NCI-H187 treated with DMSO at 0.1 percent for 48 hours (cell line): Measurements from ENCODE around the gene NRP1.
"Not testable (repeated sequence)": the region's sequence is repeated elsewhere in the genome, so short reads cannot be mapped to it uniquely, and the experiment has no call there.

ENCODE experiments used
- DNase-seq: peaks from one replicate; lab custom pipeline; 2025; lab: John Stamatoyannopoulos, UW

Gene NRP1

GRCh38 chr10:33150146-33150545 is 184.3 kb downstream of the NRP1 start:
- DNase-seq: no peak

GRCh38 chr10:33147013-33147310 is 187.5 kb downstream of the NRP1 start:
- DNase-seq: no peak

GRCh38 chr10:33146189-33147012 is 188.1 kb downstream of the NRP1 start:
- no peak for DNase-seq

DNA sequence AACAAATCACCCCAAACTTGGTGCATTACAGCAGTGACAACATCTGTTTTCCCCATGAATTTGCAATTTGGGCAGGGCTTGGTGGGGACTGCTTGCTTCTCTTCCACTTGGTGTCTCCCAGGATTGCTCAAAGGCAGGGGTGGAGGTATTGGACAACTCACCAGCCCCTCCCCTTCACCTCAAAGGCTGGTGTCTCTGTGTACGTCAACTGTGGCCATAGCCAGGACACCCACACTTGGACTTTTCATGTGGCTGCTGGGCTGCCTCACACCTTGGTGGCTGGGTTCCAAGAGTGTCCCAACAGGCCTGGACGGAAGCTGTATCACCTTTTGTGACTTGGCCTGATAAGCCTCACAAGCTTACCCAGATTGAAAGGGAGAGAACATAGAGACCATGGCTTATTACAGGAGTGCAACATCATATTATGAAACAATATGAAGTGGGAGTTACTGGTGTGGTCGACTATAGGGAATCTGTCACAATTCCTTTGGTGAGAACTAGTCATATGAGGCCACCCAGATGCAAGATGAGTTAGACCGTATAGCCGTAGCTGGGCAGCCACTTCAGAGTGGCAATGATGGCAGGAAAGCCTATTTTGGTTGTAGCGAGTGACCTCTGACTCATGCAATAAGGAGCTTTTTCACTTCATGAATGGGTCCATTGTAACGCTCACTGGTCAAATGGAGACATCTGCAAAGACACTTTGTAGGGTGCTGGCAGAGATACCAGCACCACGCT is 188.8 kb downstream of the NRP1 start:
- DNase-seq: no peak

- no peak for DNase-seq
Measured at GRCh38 chr10:33143160-33143728, 191.2 kb downstream of the NRP1 start.

- no peak for DNase-seq
Measured at GRCh38 chr10:33142295-33142694, 192.2 kb downstream of the NRP1 start.

GRCh38 chr10:33141251-33141650 is 193.2 kb downstream of the NRP1 start:
- DNase-seq: no peak

GRCh38 chr10:33139181-33139646 is 195.3 kb downstream of the NRP1 start:
- no peak for DNase-seq

- DNase-seq: not testable (repeated sequence)
Measured at GRCh38 chr10:33138686-33139085, 195.8 kb downstream of the NRP1 start.

DNA sequence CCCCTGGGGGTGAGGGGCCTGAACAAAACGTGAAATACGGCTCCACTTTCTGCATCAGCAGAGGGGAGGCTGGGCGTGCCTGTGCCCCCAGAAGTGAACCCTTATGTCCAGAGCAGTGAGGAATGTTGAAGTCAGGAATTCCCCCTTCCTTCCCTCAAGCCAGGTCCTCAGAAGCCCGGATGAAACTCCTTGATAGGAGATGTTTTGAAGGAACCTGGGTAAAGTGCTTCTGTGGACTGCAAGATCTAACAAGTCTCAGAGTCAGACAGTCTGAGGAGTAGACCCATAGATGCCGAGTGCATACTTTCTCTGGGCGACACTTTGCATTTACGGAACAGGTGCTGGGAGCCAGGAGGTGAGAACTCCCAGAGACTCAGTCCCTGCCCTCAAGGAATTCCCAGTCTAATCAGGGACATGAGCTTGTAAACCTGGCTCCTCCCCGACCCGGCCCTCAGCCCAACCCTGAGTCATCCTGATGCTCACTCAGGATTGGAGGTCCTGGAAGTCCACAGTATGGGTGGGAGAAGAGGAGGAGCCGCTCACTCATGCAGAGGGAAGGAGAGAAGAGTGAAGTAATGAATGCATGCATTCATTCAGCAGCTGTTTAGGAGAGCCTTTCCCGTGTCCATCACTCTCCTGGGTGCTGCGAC is 197.0 kb downstream of the NRP1 start:
- DNase-seq: no peak

DNA sequence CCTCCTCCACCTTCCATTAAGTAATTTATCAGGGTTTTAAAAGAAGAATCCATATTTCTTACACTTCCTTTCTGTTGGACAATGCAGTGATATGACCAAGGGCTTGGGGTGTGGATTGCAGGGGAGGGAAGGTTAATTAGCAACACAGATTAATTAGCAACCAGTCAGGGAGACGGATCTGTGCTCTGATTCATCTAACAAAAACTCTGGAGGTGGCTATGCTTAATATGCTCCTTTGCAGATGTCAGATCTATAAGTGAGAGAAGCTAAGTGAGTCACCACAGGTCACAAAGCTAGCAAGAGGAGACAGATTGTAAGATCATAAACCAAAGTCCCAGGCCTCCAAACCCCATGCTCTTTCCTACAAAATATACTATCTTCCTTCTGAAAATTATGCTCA is 197.7 kb downstream of the NRP1 start:
- DNase-seq: no peak

GRCh38 chr10:33136271-33136670 is 198.2 kb downstream of the NRP1 start:
- DNase-seq: no peak

- no peak for DNase-seq
Measured at GRCh38 chr10:33134011-33134751, 200.3 kb downstream of the NRP1 start.

DNA sequence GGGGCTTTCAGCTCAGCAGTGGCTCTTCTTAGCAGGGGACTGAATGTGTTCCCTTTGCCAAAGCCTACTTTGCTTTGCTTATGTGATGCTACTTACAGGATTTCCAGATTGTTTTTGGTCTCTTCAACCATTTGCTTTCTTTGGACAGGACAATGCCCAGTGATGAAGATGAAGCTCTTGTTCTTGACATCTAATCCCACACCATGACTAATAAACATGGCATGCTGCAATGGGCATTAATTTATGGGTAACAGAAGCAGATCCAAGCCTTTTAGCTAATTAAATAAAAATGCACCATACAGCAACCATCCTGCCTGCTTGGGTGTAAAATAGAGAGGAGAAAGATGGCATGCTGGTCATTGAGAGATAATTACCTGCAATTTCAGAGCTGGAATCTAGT is 200.9 kb downstream of the NRP1 start:
- no peak for DNase-seq

DNA sequence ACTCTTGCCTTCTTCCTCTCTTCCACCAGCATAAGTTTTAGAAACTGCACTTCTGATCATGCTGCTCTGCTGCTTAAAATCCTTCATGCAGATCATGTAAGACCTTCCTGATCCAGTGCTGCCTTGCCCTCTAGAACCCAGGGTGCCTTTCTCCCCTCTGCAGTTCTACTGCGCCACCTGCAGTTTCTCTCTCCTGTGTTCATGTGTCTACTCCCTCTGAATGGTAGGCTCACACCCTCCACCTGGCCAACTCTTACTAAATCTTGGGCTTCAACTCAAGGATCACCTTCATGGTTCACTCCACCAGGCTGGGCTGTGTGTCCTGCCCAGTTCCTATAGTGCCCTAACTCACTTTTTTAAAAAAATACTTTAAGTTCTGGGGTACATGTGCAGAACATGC is 201.8 kb downstream of the NRP1 start:
- DNase-seq: no peak

DNA sequence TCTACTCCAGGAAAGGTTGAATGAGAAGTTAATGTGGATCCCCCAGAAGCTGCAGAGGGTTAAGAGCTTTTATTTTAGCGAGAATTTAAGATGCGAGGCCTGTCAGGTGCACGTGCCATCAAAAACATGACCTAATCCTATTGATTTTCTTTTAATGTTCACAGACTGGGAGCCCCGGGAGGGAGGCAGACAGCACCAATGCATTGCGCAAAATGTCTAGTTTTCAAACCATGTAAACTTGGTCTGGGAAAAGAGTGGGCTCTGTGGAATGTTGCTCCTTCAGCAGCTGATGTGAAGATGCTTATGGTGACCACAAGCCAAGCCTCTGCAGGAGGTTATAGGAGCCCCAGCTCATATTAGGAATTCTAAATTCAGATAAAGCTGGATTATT is 204.5 kb downstream of the NRP1 start:
- DNase-seq: no peak

- DNase-seq: no peak
Measured at GRCh38 chr10:33129141-33129995, 205.1 kb downstream of the NRP1 start.

DNA sequence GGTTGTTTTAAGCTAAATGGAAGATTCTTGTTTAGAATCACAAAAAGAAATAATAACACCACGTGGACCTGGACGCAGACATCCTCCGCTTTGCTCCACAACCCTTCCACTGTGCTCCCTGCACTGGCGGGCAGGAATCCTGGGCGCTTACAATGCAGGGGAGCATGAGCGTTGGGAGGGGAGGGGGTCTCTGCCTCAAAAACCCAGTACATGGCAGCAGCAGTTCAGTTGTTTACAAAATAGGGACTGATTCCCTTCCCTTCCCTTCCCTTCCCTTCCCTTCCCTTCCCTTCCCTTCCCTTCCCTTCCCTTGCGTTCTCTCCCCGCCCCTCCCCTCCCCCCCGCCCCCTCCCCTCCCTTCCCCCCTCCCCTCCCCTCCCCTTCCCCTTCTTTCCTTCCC is 206.8 kb downstream of the NRP1 start:
- no peak for DNase-seq
